Activated naive CD4-positive, alpha-beta T cell treated with anti-CD3 and anti-CD28 coated beads, Interleukin-2, amount 50 U/mL, for 24 hours (primary cell): ENCODE results near the gene ABCB8.
A peak's percentile ranks its signal among the peaks of the same experiment; 100 is the strongest.

Source experiments
- H3K27ac Mint-ChIP-seq: one replicate; pipeline ENCODE4 v1.8.0; 2021; ENCODE audit warnings: mild to moderate bottlenecking, mixed read lengths
- H3K27me3 Mint-ChIP-seq: one replicate; pipeline ENCODE4 v1.8.0; 2021; ENCODE audit warnings: mixed read lengths
- H3K36me3 Mint-ChIP-seq: one replicate; pipeline ENCODE4 v1.8.0; 2021; ENCODE audit warnings: mixed read lengths
- H3K4me1 Mint-ChIP-seq: one replicate; pipeline ENCODE4 v1.8.0; 2021; ENCODE audit warnings: mixed read lengths
- H3K4me3 Mint-ChIP-seq: one replicate; pipeline ENCODE4 v1.8.0; 2021; ENCODE audit warnings: mild to moderate bottlenecking, mixed read lengths
- H3K9me3 Mint-ChIP-seq: one replicate; pipeline ENCODE4 v1.8.0; 2021; ENCODE audit warnings: mixed read lengths

The ABCB8 gene

GRCh38 chr7:151086802-151087244 lies 58.6 kb downstream of the ABCB8 start:
- peaks cover 39% of the 10 kb centered on the region for H3K4me1 Mint-ChIP-seq
- peak overlapping the region; percentile 53 for H3K27ac Mint-ChIP-seq
- no peaks in the 10 kb centered on the region for H3K27me3 Mint-ChIP-seq
- peak overlapping the region; percentile 87 for H3K4me3 Mint-ChIP-seq
- H3K9me3 Mint-ChIP-seq: no peaks in the 10 kb centered on the region
- peaks cover 2% of the 10 kb centered on the region for H3K36me3 Mint-ChIP-seq

- H3K27ac Mint-ChIP-seq: no peak overlapping the region
- no peaks in the 10 kb centered on the region for H3K9me3 Mint-ChIP-seq
- H3K36me3 Mint-ChIP-seq: peaks cover 2% of the 10 kb centered on the region
- peaks cover 35% of the 10 kb centered on the region for H3K4me1 Mint-ChIP-seq
- H3K4me3 Mint-ChIP-seq: peak overlapping the region; percentile 87
- H3K27me3 Mint-ChIP-seq: no peaks in the 10 kb centered on the region
Measured at GRCh38 chr7:151087245-151088018, 59.2 kb downstream of the ABCB8 start.

GRCh38 chr7:151088019-151088855 lies 60.0 kb downstream of the ABCB8 start:
- H3K9me3 Mint-ChIP-seq: no peaks in the 10 kb centered on the region
- peak overlapping the region; percentile 66 for H3K4me3 Mint-ChIP-seq
- no peak overlapping the region for H3K27ac Mint-ChIP-seq
- no peaks in the 10 kb centered on the region for H3K27me3 Mint-ChIP-seq
- no peaks in the 10 kb centered on the region for H3K36me3 Mint-ChIP-seq
- peaks cover 30% of the 10 kb centered on the region for H3K4me1 Mint-ChIP-seq

GRCh38 chr7:151088856-151089699 lies 60.8 kb downstream of the ABCB8 start:
- Mint-ChIP-seq H3K4me1 (peaks cover 30% of the 10 kb centered on the region), H3K36me3 (no peaks in the 10 kb centered on the region), H3K9me3 (no peaks in the 10 kb centered on the region), H3K27me3 (no peaks in the 10 kb centered on the region), H3K4me3 (peak overlapping the region; percentile 59), H3K27ac (no peak overlapping the region)

- H3K4me3 Mint-ChIP-seq: no peak overlapping the region
- H3K4me1 Mint-ChIP-seq: peaks cover 24% of the 10 kb centered on the region
- H3K27me3 Mint-ChIP-seq: no peaks in the 10 kb centered on the region
- H3K36me3 Mint-ChIP-seq: no peaks in the 10 kb centered on the region
- no peaks in the 10 kb centered on the region for H3K9me3 Mint-ChIP-seq
- H3K27ac Mint-ChIP-seq: no peak overlapping the region
Measured at GRCh38 chr7:151089893-151090730, 61.9 kb downstream of the ABCB8 start.

GRCh38 chr7:151091003-151091402 lies 62.8 kb downstream of the ABCB8 start:
- Mint-ChIP-seq H3K9me3 (no peaks in the 10 kb centered on the region), H3K36me3 (no peaks in the 10 kb centered on the region), H3K4me1 (peaks cover 16% of the 10 kb centered on the region), H3K27ac (no peak overlapping the region), H3K4me3 (no peak overlapping the region), H3K27me3 (no peaks in the 10 kb centered on the region)

GRCh38 chr7:151091431-151091830 lies 63.2 kb downstream of the ABCB8 start:
- H3K27me3 Mint-ChIP-seq: no peaks in the 10 kb centered on the region
- H3K27ac Mint-ChIP-seq: no peak overlapping the region
- no peak overlapping the region for H3K4me3 Mint-ChIP-seq
- H3K9me3 Mint-ChIP-seq: no peaks in the 10 kb centered on the region
- H3K4me1 Mint-ChIP-seq: peaks cover 16% of the 10 kb centered on the region
- no peaks in the 10 kb centered on the region for H3K36me3 Mint-ChIP-seq

DNA sequence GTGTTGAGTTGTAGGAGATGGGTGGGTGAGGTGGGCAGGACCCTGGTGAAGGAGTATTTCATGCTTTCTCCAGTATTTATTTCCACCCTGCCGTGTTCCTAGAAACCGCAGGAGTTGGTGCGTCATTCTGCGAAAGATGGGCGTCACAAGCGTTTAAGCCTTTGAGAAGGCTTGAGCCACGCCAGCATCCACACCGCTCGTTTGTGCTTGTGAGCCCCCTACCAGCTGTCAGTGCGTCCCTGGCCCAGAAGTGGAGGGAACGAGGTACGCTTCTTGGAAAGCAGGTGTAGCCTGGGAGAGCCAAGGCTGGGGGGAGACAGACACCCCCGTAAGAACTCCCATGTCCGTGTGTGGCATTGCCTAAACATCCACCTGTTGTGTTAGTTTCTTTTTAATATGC lies 63.7 kb downstream of the ABCB8 start:
- Mint-ChIP-seq H3K9me3 (no peaks in the 10 kb centered on the region), H3K27me3 (no peaks in the 10 kb centered on the region), H3K4me3 (no peak overlapping the region), H3K36me3 (no peaks in the 10 kb centered on the region), H3K4me1 (peaks cover 16% of the 10 kb centered on the region), H3K27ac (no peak overlapping the region)

DNA sequence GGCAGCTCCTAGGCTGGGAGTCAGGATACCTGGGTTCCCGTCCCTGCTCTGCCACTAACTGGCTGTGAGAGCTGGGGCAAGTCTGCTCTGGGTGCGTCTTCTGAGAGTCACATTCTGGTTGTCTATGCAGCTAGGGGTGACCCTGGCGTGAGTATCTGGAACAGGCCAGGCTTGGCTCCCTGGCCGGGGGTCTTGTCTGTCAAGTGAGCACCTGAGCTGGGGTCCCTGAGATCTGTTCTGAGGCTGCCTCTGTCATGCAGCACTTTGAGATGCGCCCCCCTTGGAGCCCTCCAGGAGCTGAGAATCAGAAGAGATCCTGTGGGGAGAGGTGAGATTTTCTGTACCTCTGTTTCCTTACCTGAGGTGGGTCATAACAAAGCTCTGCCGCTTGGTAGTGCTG lies 65.5 kb downstream of the ABCB8 start:
- peaks cover 10% of the 10 kb centered on the region for H3K4me1 Mint-ChIP-seq
- no peak overlapping the region for H3K4me3 Mint-ChIP-seq
- no peaks in the 10 kb centered on the region for H3K9me3 Mint-ChIP-seq
- H3K27me3 Mint-ChIP-seq: no peaks in the 10 kb centered on the region
- no peaks in the 10 kb centered on the region for H3K36me3 Mint-ChIP-seq
- no peak overlapping the region for H3K27ac Mint-ChIP-seq

- Mint-ChIP-seq H3K27ac (no peak overlapping the region), H3K27me3 (no peaks in the 10 kb centered on the region), H3K9me3 (no peaks in the 10 kb centered on the region), H3K4me1 (peaks cover under 1% of the 10 kb centered on the region), H3K4me3 (no peak overlapping the region), H3K36me3 (no peaks in the 10 kb centered on the region)
Measured at GRCh38 chr7:151094675-151095074, 66.4 kb downstream of the ABCB8 start.

GRCh38 chr7:151095123-151095797 lies 67.0 kb downstream of the ABCB8 start:
- Mint-ChIP-seq H3K27ac (no peak overlapping the region), H3K4me1 (no peaks in the 10 kb centered on the region), H3K36me3 (no peaks in the 10 kb centered on the region), H3K27me3 (no peaks in the 10 kb centered on the region), H3K4me3 (no peak overlapping the region), H3K9me3 (no peaks in the 10 kb centered on the region)

GRCh38 chr7:151095828-151096475 lies 67.7 kb downstream of the ABCB8 start:
- Mint-ChIP-seq H3K27me3 (no peaks in the 10 kb centered on the region), H3K4me1 (no peaks in the 10 kb centered on the region), H3K4me3 (no peak overlapping the region), H3K27ac (no peak overlapping the region), H3K9me3 (no peaks in the 10 kb centered on the region), H3K36me3 (no peaks in the 10 kb centered on the region)
